Spleen (tissue), 11 donors: ENCODE data around the gene CXCL14. TPM values are rescaled to one million over a fixed set of nuclear protein-coding genes. Genes with fewer than 3 reads are reported as not detected.

Experiments
- DNase-seq: peaks from one replicate; pipeline ENCODE4 v3.0.0-alpha.2; 2020
- H3K27ac ChIP-seq, 8 donors: fragments of 200-600 bp; sonication (generic) in 7 of 8; 1 replicate in 4 of 8; 2 replicates in 4 of 8; pipeline versions ENCODE4 v1.5.0 to v1.8.0; 2016 to 2021; ENCODE audit warnings: inconsistent platforms in 4 of 8, mild to moderate bottlenecking in 4 of 8, moderate library complexity in 1 of 8
- H3K27me3 ChIP-seq, 7 donors: fragments of 200-600 bp; sonication (generic) in 6 of 7; replicated peaks in 1 of 7; 1 replicate in 4 of 7; 2 replicates in 3 of 7; pipeline versions ENCODE4 v1.5.0 to v1.8.0; 2016 to 2021; ENCODE audit warnings: inconsistent platforms in 3 of 7, mild to moderate bottlenecking in 1 of 7
- H3K36me3 ChIP-seq, 6 donors: fragments of 200-600 bp; sonication (generic) in 5 of 6; 1 replicate in 4 of 6; 2 replicates in 2 of 6; pipeline versions ENCODE4 v1.5.0 to v1.8.0; 2016 to 2021; ENCODE audit warnings: inconsistent platforms in 2 of 6
- H3K4me1 ChIP-seq, 6 donors: fragments of 200-600 bp; sonication (generic) in 5 of 6; 1 replicate in 3 of 6; 2 replicates in 3 of 6; pipeline versions ENCODE4 v1.5.0 to v1.8.0; 2016 to 2021; ENCODE audit warnings: inconsistent platforms in 3 of 6
- H3K4me3 ChIP-seq, 8 donors: fragments of 200-600 bp; sonication (generic) in 7 of 8; 1 replicate in 4 of 8; 2 replicates in 4 of 8; pipeline versions ENCODE4 v1.5.0 to v1.8.0; 2016 to 2021; ENCODE audit warnings: inconsistent platforms in 4 of 8, mild to moderate bottlenecking in 4 of 8, moderate library complexity in 2 of 8
- H3K9me3 ChIP-seq, 8 donors: fragments of 200-600 bp; sonication (generic) in 7 of 8; 1 replicate in 4 of 8; 2 replicates in 4 of 8; pipeline versions ENCODE4 v1.5.0 to v1.8.0; 2016 to 2021; ENCODE audit warnings: inconsistent platforms in 4 of 8
- CTCF ChIP-seq, 11 experiments: fragments of 200-600 bp in 7 of 11; fragments of 450-650 bp in 4 of 11; sonication (generic) in 4 of 11; IDR thresholded peaks in 8 of 11; conservative IDR thresholded peaks in 3 of 11; 1 replicate in 7 of 11; 2 replicates in 4 of 11; pipeline versions ENCODE4 v1.4.0 to v1.8.0; 2016 to 2021; ENCODE audit warnings: antibody characterized with exemption in 11 of 11, inconsistent platforms in 4 of 11, mild to moderate bottlenecking in 1 of 11
- POLR2A ChIP-seq, 3 donors: fragments of 450-650 bp; IDR thresholded peaks; one replicate each; pipeline ENCODE4 v1.5.1; 2017; ENCODE audit warnings: antibody characterized with exemption in 3 of 3, mild to moderate bottlenecking in 1 of 3
- POLR2AphosphoS5 ChIP-seq, 3 donors: sonication (generic); formaldehyde crosslinking; IDR thresholded peaks; one replicate each; pipeline ENCODE4 v1.5.1; 2017; ENCODE audit warnings: antibody characterized with exemption in 3 of 3
- WGBS, 5 donors: extraction: QIAGEN DNeasy Blood & Tissue Kit in 3 of 5; methylation state at CpG; one replicate each; pipeline versions ENCODE4 v1.1.5 to v1.1.7; 2013 to 2018; 5-methylcytosine and 5-hydroxymethylcytosine counted together
- intact Hi-C: fragments of 100-400 bp; cut with DNase I; formaldehyde crosslinking; loops from one replicate; pipeline ENCODE4 v1.15.0; 2023; ENCODE audit warnings: low total_unique reads
- polyA plus RNA-seq, 3 donors: library from polyadenylated mRNA; stranded (reverse); fragments of 200-250 nt; gene quantifications; one replicate each; pipeline ENCODE4 v1.2.1, GENCODE V29; 2013
- total RNA-seq, 7 donors: library from RNA; depleted of rRNA in 3 of 7; stranded (reverse); fragments of >200 nt in 3 of 7; fragmentation: NEBNext Ultra II Directional in 4 of 7; extraction: Animal tissue kit (Norgen Biotek cat#: 25700) in 4 of 7; gene quantifications; one replicate each; pipeline versions ENCODE4 v1.1.0 to v1.2.1, GENCODE V29; 2016 to 2021
- donor health status: healthy with polysubstance abuse.
- donor health status: DM: no; HTN: no; CAD: no; lungs with moderate emphysema.
- donor health status: DM: no; HTN: no; CAD: no.
- donor health status: Bipolar disorder and iron deficiency.
- donor health status: healthy.
- donor health status: DM: no; HTN: no; CAD: no.
- donor health status: DM: yes; HTN: yes; CAD: no.

Gene CXCL14
- total and polyA plus RNA-seq, 10 donors: 10.3 to 67.1 (median 43.5) TPM

DNA sequence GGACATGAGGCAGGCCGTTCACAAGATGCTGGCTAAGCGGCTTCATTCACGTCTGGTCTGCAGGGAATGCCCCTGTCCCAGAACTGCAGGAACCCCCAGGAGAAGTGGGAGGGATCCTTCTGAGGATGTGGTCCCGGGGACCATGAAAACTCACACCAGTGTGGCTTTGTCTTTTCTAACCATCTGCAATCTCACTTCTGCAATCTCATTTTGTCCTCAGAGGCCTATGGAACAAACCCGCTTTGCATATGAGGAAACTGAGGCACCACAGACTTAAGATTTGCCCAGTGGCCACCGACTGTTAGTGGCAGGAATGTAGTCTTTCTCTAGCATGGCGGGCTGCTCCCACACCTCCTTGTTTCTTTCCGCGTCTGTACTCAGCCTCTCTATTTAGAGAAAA lies 6.9 kb downstream of the CXCL14 start:
- no peak for TF ChIP-seq POLR2A (IDR thresholded peaks at IDR 0.05)
- no peak for TF ChIP-seq CTCF (IDR thresholded peaks at IDR 0.05 in 8 of 11, conservative IDR thresholded peaks at IDR 0.05 in 3 of 11)
- no peak for TF ChIP-seq POLR2AphosphoS5 (IDR thresholded peaks at IDR 0.05)
- Histone ChIP-seq H3K27me3 (peaks cover 0 to 53% (median 2%) of the 10 kb centered on the region in 7 donors), H3K4me3 (no peak overlapping the region), H3K9me3 (no peaks in the 10 kb centered on the region), H3K27ac (no peak overlapping the region), H3K36me3 (no peaks in the 10 kb centered on the region), H3K4me1 (peaks cover 0 to 4% (median 0%) of the 10 kb centered on the region in 6 donors)
- no peak for DNase-seq
- intact Hi-C loops: no loop called here
- 67 to 87% (median 74%) methylated on average over 9 of the region's 9 CpGs for WGBS, 5 donors

- Histone ChIP-seq H3K27ac (no peak overlapping the region), H3K36me3 (no peaks in the 10 kb centered on the region), H3K4me1 (peaks cover 0 to 4% (median under 1%) of the 10 kb centered on the region in 6 donors), H3K4me3 (no peak overlapping the region), H3K27me3 (peaks cover 0 to 53% (median 0%) of the 10 kb centered on the region in 7 donors), H3K9me3 (no peaks in the 10 kb centered on the region)
- 80 to 87% (median 85%) methylated on average over 10 of the region's 10 CpGs for WGBS, 5 donors
- intact Hi-C loops: no loop called here
- no peak for TF ChIP-seq POLR2AphosphoS5 (IDR thresholded peaks at IDR 0.05)
- no peak for TF ChIP-seq POLR2A (IDR thresholded peaks at IDR 0.05)
- no peak for TF ChIP-seq CTCF (IDR thresholded peaks at IDR 0.05 in 8 of 11, conservative IDR thresholded peaks at IDR 0.05 in 3 of 11)
- peak; percentile 56 for DNase-seq
These were observed 7.7 kb downstream of the CXCL14 start for GRCh38 chr5:135571066-135571609.

- Histone ChIP-seq H3K4me1 (peaks cover 0 to 5% (median 2%) of the 10 kb centered on the region in 6 donors), H3K27ac (no peak overlapping the region), H3K9me3 (no peaks in the 10 kb centered on the region), H3K4me3 (no peak overlapping the region), H3K36me3 (no peaks in the 10 kb centered on the region), H3K27me3 (peaks cover 0 to 53% (median 0%) of the 10 kb centered on the region in 7 donors)
- WGBS, 5 donors: 21 to 45% (median 37%) methylated on average over 3 of the region's 3 CpGs
- intact Hi-C loops: no loop called here
- TF ChIP-seq POLR2AphosphoS5 (IDR thresholded peaks at IDR 0.05) (no peak), CTCF (IDR thresholded peaks at IDR 0.05 in 8 of 11, conservative IDR thresholded peaks at IDR 0.05 in 3 of 11) (no peak)
- DNase-seq: no peak
These were observed 8.4 kb downstream of the CXCL14 start for GRCh38 chr5:135570453-135570764.

DNA sequence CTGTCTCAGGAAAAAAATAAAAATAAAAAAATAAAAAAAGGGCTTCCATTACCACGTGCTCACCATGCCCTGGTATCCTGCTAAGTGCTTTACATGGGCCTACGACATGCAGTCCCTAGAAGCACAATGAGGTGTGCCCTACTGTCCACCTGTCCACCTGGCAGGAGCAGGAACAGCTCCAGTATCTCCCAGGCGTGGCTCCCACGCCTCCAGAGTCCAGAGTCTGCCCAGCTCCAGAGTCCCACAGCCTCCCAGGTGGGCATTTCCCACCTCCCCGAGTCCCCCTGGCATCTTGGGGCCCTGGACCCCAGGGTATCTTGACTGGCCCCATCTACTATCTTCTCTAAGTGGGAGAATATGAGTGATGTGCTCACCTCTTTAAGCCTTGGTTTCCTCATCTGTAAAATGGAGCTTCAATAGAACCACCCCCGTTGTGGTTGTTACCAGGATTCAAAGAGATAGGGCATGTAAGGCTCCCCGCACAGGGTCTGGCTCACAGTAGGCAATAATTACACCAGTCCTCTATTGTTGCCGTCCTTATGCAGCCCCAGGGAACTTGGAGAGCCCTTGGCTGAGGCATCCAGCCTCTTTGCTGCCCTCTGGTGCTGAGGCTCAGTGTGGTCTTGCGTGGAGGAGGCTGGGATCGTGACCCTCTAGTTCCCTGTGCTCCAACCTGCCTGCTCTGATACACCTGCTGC lies 8.9 kb downstream of the CXCL14 start:
- H3K4me3 ChIP-seq: no peak overlapping the region
- no peaks in the 10 kb centered on the region for H3K9me3 ChIP-seq
- WGBS, 5 donors: 45 to 53% (median 52%) methylated on average over 10 of the region's 10 CpGs
- H3K27me3 ChIP-seq: peaks cover 0 to 58% (median 0%) of the 10 kb centered on the region in 7 donors
- DNase-seq: peak; percentile 66
- H3K27ac ChIP-seq: no peak overlapping the region
- peaks cover 0 to 5% (median 2%) of the 10 kb centered on the region in 6 donors for H3K4me1 ChIP-seq
- TF ChIP-seq POLR2AphosphoS5 (IDR thresholded peaks at IDR 0.05) (no peak), CTCF (IDR thresholded peaks at IDR 0.05 in 8 of 11, conservative IDR thresholded peaks at IDR 0.05 in 3 of 11) (peak in 2 of 11 experiments; percentile 18 to 21)
- no peaks in the 10 kb centered on the region for H3K36me3 ChIP-seq
- intact Hi-C loops: no loop called here
